GM03348 (cell line): ENCODE measurements around the gene UBA52.
"Not testable (repeated sequence)": the region's sequence is repeated elsewhere in the genome, so short reads cannot be mapped to it uniquely, and the experiment has no call there.

ENCODE experiments used
- DNase-seq: peaks from one replicate; pipeline ENCODE4 v3.0.0; 2012; ENCODE audit warnings: low spot score

Gene UBA52

GRCh38 chr19:18593367-18594095, 21.9 kb downstream of the UBA52 start:
- DNase-seq: no peak

DNA sequence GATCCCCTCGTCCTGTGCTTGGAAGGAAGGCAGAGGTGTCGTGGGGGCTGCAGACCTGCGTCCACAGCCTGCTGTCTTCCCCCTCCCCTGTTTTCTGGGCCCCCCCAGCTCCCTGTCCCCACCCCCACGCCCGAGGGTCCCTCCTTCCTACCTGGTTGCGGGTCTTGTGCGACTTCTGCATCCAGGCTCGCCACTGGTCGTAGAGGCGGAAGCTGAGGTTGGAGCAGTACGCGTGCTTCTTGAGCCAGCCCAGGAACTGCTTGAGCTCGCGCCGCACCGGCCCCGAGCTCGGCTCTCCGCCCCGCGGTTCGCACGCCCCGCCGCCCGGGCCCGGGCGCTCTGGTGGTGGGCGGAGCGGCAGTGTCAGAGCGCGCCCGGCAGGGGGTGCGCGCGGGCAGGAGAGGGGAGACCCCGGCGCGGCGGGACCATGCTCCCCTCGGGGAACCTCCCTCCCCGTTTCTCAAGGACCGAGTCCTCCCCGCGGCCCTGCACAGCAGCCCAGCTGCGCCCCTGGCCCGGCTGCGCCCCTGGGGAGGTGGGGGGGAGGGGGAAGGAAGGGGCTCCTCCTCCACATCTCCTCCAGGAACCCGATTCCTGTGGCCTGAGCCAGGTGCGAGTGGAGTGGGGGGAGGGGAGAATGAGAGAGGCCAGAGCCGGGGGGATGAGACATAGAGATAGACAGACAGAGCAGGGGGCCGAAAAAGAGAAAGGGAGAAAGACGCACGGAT, 22.6 kb downstream of the UBA52 start:
- peak; percentile 96 for DNase-seq

GRCh38 chr19:18594824-18595373, 23.2 kb downstream of the UBA52 start:
- no peak for DNase-seq

GRCh38 chr19:18595475-18595874, 23.8 kb downstream of the UBA52 start:
- DNase-seq: no peak

GRCh38 chr19:18596752-18597157, 25.1 kb downstream of the UBA52 start:
- DNase-seq: peak; percentile 62

DNA sequence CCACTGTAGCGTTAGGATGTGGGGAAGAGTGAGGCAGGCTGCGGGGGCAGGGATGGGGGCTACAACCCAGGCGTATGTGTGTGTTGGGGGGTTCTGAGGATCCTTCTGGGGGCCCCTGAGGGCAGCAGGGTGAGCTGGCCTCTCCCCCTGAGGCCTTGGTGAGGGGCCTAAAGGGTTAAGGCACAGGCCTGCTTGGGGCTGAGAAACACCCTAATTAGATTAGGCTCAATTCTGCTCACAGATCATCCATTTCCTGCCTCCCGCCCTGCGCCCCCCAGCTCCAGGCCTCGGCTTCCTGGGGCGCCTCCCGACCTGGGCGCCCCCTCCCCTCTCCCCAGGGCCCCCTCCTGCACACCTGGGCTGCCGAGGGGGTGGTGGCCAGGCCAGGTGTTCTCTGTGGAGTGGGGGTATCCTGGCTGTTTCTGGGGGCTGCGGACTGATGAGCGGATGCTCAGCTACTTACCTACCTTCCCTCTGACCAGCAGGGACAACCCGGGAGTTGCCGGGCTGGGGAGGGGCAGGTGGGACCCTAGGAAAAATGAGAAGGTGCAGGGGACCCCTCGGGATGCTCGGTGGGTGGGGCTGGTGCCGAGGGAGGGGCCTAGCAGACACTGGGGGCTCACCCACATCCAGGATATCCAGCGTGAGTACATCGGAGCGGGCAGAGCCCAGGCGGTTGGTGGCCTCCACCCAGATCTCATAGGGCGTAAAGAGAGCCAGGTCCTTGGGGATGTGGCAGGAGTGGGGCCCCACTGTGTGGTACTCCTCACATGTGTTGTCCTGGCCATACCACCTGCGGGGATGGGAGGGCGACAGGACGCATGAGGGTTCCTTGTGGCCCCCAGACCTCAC, 26.4 kb downstream of the UBA52 start:
- no peak for DNase-seq

- no peak for DNase-seq
Observed at GRCh38 chr19:18599485-18599884, 27.8 kb downstream of the UBA52 start.

GRCh38 chr19:18600692-18601397, 29.2 kb downstream of the UBA52 start:
- DNase-seq: not testable (repeated sequence)

- no peak for DNase-seq
Observed at GRCh38 chr19:18601875-18602274, 30.2 kb downstream of the UBA52 start.

GRCh38 chr19:18603255-18603957, 31.7 kb downstream of the UBA52 start:
- DNase-seq: peak; percentile 66

- peak; percentile 9 for DNase-seq
Observed at GRCh38 chr19:18603958-18604819, 32.5 kb downstream of the UBA52 start.

GRCh38 chr19:18604820-18605159, 33.1 kb downstream of the UBA52 start:
- DNase-seq: no peak

GRCh38 chr19:18605196-18605545, 33.5 kb downstream of the UBA52 start:
- DNase-seq: no peak

DNA sequence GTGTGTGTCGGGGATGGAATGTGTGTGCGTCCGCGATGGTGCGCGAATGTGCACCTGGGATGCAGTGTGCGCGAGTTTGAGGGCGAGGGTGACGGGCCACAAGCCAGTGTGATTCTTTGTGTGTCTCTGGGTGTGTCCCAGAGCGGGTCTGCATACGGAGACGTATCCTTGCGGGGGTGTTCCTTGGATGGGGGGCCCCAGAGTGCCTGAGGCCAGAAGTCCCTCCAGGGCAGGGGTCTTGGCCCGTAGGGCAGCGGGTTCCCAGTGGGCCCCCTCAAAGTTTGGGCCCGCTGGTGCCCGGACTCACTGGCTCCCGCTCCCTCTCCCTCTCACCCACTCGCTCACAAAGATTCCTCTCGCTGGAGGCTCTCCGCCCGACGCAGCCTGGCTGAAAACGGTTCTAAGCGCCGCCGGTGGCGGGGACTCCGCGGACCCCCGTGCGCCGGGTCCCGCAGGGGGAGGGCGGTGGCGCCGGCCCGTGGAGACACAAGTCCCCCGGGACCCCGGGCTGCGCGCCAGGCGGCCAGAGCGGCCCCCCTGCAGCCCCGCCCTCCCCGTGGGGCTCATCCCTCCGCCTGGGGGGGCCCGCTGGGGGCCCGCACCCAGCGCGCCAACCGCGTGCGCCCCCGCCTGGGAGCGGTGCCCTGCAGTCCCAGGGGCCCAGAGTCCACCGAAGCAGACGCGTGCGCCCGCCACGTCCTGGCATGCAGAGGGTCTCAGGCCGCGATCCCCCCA, 34.1 kb downstream of the UBA52 start:
- no peak for DNase-seq

GRCh38 chr19:18606281-18607225, 34.9 kb downstream of the UBA52 start, which contains the start of gene CRLF1:
TSS of gene CRLF1 (minus strand) at chr19:18606799. CDS start at chr19:18606656, 143 bp downstream.
- no peak for DNase-seq

DNA sequence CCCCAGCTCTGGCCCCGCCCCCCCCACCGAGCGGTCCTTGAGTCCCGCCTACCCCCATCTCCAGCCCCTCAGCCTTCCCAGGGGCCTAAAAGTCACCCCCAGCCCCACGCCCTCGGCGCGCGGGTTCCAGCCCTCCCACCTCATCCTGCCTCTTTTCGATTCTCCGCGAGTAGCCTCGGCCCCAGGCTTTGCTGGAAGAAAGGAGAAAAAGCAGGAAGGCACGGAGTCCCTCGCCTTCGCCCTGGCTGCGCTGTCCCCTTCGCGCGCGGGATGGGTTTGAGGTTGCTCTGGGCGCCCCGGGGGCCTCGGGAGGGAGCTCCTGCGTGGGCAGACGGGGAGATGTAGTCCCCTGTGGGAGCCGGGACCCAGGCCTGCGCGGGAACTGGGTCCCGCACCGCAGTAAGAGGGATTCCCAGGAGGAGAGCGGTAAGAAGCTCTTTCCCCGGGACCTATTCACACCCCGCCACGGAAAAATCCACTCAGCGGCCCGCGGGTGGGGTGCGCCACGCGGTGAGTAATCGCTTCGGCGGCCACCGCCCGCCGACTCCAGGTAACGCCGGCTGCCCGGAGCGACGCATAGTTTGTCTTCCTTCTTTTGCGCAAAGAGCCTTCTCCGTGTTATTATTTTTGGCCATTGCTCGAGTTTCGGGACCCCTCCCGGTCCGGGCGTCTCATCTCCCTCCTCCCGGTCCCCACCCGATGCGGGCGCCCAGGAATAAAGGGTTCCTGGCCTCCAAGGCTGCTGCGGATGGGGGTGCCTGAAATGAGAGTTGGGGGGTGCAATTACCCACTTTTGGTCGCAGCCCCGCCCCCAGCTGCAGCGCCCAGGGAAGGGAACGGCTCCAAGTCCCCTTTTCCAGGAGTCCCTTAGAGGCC, 35.8 kb downstream of the UBA52 start:
- no peak for DNase-seq

- no peak for DNase-seq
Observed at GRCh38 chr19:18608102-18608804, 36.6 kb downstream of the UBA52 start.
